ENCODE results near the gene B3GNT3. TPM values are rescaled to one million over a fixed set of nuclear protein-coding genes. Genes with fewer than 3 reads are reported as not detected.

The B3GNT3 gene
- polyA plus RNA-seq, 3 donors: not detected

DNA sequence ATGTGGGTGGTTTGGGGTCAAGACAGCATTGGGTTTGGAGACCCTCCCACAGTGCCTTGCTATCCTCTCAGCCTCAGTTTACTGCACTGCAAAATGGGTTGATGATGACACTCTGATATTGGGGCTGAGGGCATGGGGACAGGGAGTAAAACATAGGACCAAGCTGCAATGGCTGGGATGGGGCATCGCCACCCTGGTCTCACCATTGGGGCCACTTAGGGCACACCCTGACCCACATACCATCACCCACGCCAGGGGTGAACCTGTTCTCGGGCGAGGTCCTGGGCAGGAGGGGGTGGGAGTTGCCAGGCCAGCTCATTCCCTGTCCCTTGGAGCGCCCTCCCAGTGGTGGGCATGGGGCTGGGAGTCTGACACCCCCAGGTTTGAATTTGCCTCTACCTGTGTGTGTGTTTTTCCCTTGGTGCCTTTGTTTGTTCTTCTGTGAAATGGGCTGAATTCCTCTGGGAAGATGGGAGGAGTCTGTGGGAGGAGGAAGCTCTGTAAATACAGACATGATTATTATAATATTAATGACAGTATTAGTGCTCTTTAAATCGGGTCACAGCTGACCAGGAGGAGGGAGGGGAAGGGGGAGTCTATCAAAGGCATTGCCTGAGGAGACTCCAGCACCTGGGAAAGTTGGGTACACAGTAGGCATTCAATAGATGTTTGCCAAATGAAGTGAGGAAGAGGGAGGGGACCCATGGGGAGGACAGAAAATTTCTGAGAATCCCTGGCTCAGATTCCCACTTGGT is 45.9 kb upstream of the B3GNT3 start:
- no peak overlapping the region for H2AFZ ChIP-seq (ENCODE audit: insufficient read depth, low read depth, low read length, poor library complexity, severe bottlenecking)
- H3K27me3 Mint-ChIP-seq (ENCODE audit: low read depth in 3 of 3): peaks cover 0 to 3% (median 0%) of the 10 kb centered on the region in 3 donors
- no peak overlapping the region for H3K9ac ChIP-seq (ENCODE audit: insufficient read depth, low read length, poor library complexity, severe bottlenecking)
- H3K4me3 ChIP-seq (replicated peaks in 1 of 3; ENCODE audit: low read depth in 2 of 3, low read length in 3 of 3): peak overlapping the region in 1 of 3 experiments; percentile 85
- peaks cover 52% of the 10 kb centered on the region for H3K79me2 ChIP-seq (ENCODE audit: insufficient read depth, low read length)
- H3K4me1 ChIP-seq (ENCODE audit: control insufficient read depth in 1 of 2, insufficient read depth in 2 of 2, low read length in 2 of 2): peaks cover 63 to 79% of the 10 kb centered on the region in 2 donors
- H3K9me3 ChIP-seq (replicated peaks in 1 of 2; ENCODE audit: control insufficient read depth in 1 of 2, insufficient read depth in 1 of 2, low read length in 2 of 2): no peaks in the 10 kb centered on the region
- peaks cover 60% of the 10 kb centered on the region for H3K4me1 Mint-ChIP-seq
- peaks cover 1 to 9% of the 10 kb centered on the region in 2 donors for H3K36me3 Mint-ChIP-seq
- no peaks in the 10 kb centered on the region for H3K36me3 ChIP-seq (replicated peaks in 1 of 2; ENCODE audit: control insufficient read depth in 1 of 2, insufficient read depth in 2 of 2, low read length in 2 of 2)
- intact Hi-C loops (cut with micrococcal nuclease): no loop called here
- 60% methylated on average over 1 of the region's 6 CpGs for WGBS (ENCODE audit: insufficient coverage)
- H3K4me2 ChIP-seq (replicated peaks; ENCODE audit: extremely low read depth, low read length, poor library complexity, severe bottlenecking): peak overlapping the region; percentile 86
- no peak for DNase-seq
- H3K27me3 ChIP-seq (ENCODE audit: control insufficient read depth in 2 of 2, insufficient read depth in 2 of 2, low read length in 2 of 2): no peaks in the 10 kb centered on the region
- H3K27ac ChIP-seq (ENCODE audit: low read depth in 1 of 2, low read length in 2 of 2): peak overlapping the region in 1 of 2 donors; percentile 95
- no peaks in the 10 kb centered on the region for H3K9me3 Mint-ChIP-seq
- H3K4me3 Mint-ChIP-seq: peak overlapping the region in 1 of 2 donors; percentile 69
- peak overlapping the region in 6 of 7 donors; percentile 68 to 99 (median 88) for H3K27ac Mint-ChIP-seq
- no peaks in the 10 kb centered on the region for H4K20me1 ChIP-seq (ENCODE audit: insufficient read depth, low read length)
- TF ChIP-seq CTCF (IDR thresholded peaks at IDR 0.05): no peak

DNA sequence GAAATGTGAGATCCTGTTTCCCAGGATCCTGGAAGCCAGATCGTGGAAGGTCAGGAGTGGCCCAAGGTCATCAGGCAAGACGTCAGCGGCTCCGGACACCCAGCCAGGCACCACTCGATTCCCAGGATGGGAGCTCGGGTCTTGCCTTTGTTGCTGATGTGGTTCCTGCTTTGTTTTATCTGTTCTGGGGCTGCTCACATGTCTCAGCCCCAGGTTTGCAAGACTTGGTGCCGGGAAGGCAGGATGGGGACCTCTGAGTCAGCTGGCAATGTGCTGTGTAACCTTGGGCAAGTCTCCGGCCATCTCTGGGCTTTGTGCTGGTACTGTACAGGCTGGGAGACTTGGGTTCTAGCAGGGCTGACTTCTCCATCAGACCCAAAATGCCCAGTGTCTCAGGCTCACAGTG is 45.0 kb upstream of the B3GNT3 start:
- peaks cover 0 to 5% of the 10 kb centered on the region in 2 donors for H3K36me3 ChIP-seq (replicated peaks in 1 of 2; ENCODE audit: control insufficient read depth in 1 of 2, insufficient read depth in 2 of 2, low read length in 2 of 2)
- intact Hi-C loops (cut with micrococcal nuclease): loop anchor here in 1 of 2 donors (2.0 kb wide), 1 partner anchor 15 kb away; no protein-coding TSS in a partner anchor
- peak in 2 of 3 donors; percentile 49 to 55 for DNase-seq
- H3K4me3 ChIP-seq (replicated peaks in 1 of 3; ENCODE audit: low read depth in 2 of 3, low read length in 3 of 3): peak overlapping the region in 1 of 3 experiments; percentile 79
- Mint-ChIP-seq H3K9me3 (no peaks in the 10 kb centered on the region), H3K27ac (peak overlapping the region; percentile 79 to 99 (median 96)), H3K36me3 (peaks cover 8 to 13% of the 10 kb centered on the region in 2 donors), H3K27me3 (ENCODE audit: low read depth in 3 of 3) (peaks cover 1 to 3% (median 2%) of the 10 kb centered on the region in 3 donors), H3K4me1 (peaks cover 61% of the 10 kb centered on the region), H3K4me3 (peak overlapping the region in 1 of 2 donors; percentile 27)
- WGBS (ENCODE audit: insufficient coverage): 62% methylated on average over 8 of the region's 8 CpGs
- peak overlapping the region; percentile 24 for H3K4me2 ChIP-seq (replicated peaks; ENCODE audit: extremely low read depth, low read length, poor library complexity, severe bottlenecking)
- no peaks in the 10 kb centered on the region for H4K20me1 ChIP-seq (ENCODE audit: insufficient read depth, low read length)
- H2AFZ ChIP-seq (ENCODE audit: insufficient read depth, low read depth, low read length, poor library complexity, severe bottlenecking): no peak overlapping the region
- peak overlapping the region; percentile 4 for H3K9ac ChIP-seq (ENCODE audit: insufficient read depth, low read length, poor library complexity, severe bottlenecking)
- peaks cover 60% of the 10 kb centered on the region for H3K79me2 ChIP-seq (ENCODE audit: insufficient read depth, low read length)
- peak overlapping the region; percentile 43 to 95 for H3K27ac ChIP-seq (ENCODE audit: low read depth in 1 of 2, low read length in 2 of 2)
- H3K4me1 ChIP-seq (ENCODE audit: control insufficient read depth in 1 of 2, insufficient read depth in 2 of 2, low read length in 2 of 2): peaks cover 68 to 79% of the 10 kb centered on the region in 2 donors
- no peaks in the 10 kb centered on the region for H3K9me3 ChIP-seq (replicated peaks in 1 of 2; ENCODE audit: control insufficient read depth in 1 of 2, insufficient read depth in 1 of 2, low read length in 2 of 2)
- no peaks in the 10 kb centered on the region for H3K27me3 ChIP-seq (ENCODE audit: control insufficient read depth in 2 of 2, insufficient read depth in 2 of 2, low read length in 2 of 2)
- no peak for TF ChIP-seq CTCF (IDR thresholded peaks at IDR 0.05)
